ENCODE data around the gene NRXN2. TPM values are rescaled to one million over a fixed set of nuclear protein-coding genes. Genes with fewer than 3 reads are reported as not detected.

Gene NRXN2
- polyA plus RNA-seq, 3 donors: 17.8 to 24.6 (median 23.0) TPM

- no peak for DNase-seq
Observed at GRCh38 chr11:64722141-64723065, 594 bp downstream of the NRXN2 start.

- DNase-seq: no peak
Observed at GRCh38 chr11:64721359-64721699, 1.7 kb downstream of the NRXN2 start.

GRCh38 chr11:64720640-64721358, 2.2 kb downstream of the NRXN2 start:
- no peak for DNase-seq

GRCh38 chr11:64720167-64720566, 2.8 kb downstream of the NRXN2 start:
- no peak for DNase-seq

- DNase-seq: no peak
Observed at GRCh38 chr11:64719406-64719805, 3.6 kb downstream of the NRXN2 start.

- DNase-seq: no peak
Observed at GRCh38 chr11:64718780-64719124, 4.2 kb downstream of the NRXN2 start.

- DNase-seq: no peak
Observed at GRCh38 chr11:64718084-64718779, 4.8 kb downstream of the NRXN2 start.

- DNase-seq: no peak
Observed at GRCh38 chr11:64717268-64717578, 5.8 kb downstream of the NRXN2 start.

GRCh38 chr11:64716473-64717267, 6.3 kb downstream of the NRXN2 start:
- DNase-seq: no peak

- DNase-seq: no peak
Observed at GRCh38 chr11:64715756-64716472, 7.1 kb downstream of the NRXN2 start.

GRCh38 chr11:64715110-64715509, 7.9 kb downstream of the NRXN2 start:
- no peak for DNase-seq

- DNase-seq: no peak
Observed at GRCh38 chr11:64714666-64715065, 8.3 kb downstream of the NRXN2 start.

- no peak for DNase-seq
Observed at GRCh38 chr11:64713781-64714363, 9.1 kb downstream of the NRXN2 start.

GRCh38 chr11:64713016-64713707, 9.8 kb downstream of the NRXN2 start:
- DNase-seq: no peak

GRCh38 chr11:64712430-64713015, 10.5 kb downstream of the NRXN2 start:
- DNase-seq: no peak

- DNase-seq: no peak
Observed at GRCh38 chr11:64711956-64712362, 11.0 kb downstream of the NRXN2 start.

- DNase-seq: no peak
Observed at GRCh38 chr11:64711138-64711955, 11.7 kb downstream of the NRXN2 start.

GRCh38 chr11:64710418-64711137, 12.4 kb downstream of the NRXN2 start:
- no peak for DNase-seq
